Hematopoietic multipotent progenitor cell treated with erythropoietin and hydrocortisone succinate and interleukin-3 and kit ligand, for 15 days (in vitro differentiated cells): ENCODE results near the gene TBC1D10A.
A peak's percentile ranks its signal among the peaks of the same experiment; 100 is the strongest.

Source experiments
- DNase-seq: peaks from one replicate; pipeline ENCODE4 v3.0.0-alpha.2; 2015; ENCODE audit warnings: low spot score

Gene TBC1D10A

DNA sequence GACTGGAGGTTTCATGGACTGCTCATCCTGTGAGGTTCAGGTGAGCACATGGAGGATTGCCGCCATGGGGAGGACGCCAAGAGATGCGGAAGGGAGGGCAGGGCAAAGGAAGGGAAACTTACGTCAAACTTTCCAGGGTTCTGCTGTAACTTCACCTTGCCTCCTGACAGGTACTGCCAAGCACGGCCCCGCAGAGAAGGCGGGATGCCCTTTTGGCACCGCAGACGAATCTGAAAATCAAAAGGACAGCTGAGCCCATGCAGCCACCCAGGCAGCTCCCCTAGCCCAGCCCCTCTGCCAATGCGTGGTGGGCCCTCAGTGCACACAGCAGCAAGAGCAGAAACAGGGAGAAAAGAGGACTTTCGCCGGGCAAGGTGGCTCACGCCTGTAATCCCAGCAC is 27.4 kb downstream of the TBC1D10A start:
- no peak for DNase-seq

DNA sequence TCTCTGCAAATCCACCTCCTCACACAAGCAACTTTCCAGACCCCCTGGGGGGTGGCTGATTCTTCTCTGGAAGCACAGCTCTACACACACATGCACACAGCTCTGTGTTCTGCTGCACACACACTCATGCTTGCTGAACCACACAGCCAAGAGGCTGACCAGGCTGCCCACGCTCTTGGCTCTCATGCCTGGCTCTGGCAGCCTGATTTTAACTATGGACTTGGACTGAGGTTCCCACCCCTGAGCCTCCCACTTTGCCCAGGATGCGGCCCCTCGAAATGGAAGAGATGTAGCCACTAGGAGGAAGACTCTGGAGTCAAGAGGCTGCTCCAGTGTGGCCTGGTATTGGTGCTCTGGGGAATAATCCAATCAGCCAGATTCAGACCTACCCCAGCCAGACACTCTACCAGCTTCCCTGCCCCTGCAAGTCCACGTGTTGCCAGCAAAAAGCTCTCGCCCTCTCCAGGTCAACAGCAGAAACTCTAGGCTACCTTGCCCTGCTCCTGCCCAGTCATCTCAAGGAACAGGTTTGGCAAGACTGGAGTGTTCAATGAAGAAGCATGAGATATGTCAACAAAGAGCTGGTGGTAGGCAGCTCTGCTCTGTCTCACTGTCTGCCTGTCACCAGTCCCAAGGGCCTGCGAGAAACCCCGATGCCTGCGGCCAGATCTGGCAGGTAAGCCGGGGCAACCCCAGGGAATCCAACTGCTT is 28.6 kb downstream of the TBC1D10A start:
- DNase-seq = no peak

GRCh38 chr22:30297276-30297990 is 29.3 kb downstream of the TBC1D10A start:
- DNase-seq = no peak

DNA sequence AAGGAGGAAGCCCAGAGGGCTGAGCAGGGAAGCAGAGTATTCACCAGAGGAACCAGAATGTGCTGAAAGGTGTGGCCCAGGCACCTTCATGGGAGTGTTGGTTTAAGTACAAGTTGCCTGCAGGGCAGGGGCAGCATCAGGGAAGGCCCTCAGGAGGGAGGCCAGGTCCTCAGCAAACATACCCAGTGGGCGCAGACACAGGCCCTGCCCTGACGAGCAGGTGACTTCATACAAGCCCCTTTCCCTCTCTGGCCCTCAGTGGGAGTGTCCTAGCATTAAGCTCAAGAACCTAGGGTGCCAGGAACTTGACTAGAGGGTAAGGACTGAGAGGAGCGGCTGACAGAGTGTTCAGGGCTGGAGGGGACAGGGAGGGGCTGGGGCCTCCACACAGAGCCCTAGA is 29.9 kb downstream of the TBC1D10A start:
- DNase-seq = no peak

DNA sequence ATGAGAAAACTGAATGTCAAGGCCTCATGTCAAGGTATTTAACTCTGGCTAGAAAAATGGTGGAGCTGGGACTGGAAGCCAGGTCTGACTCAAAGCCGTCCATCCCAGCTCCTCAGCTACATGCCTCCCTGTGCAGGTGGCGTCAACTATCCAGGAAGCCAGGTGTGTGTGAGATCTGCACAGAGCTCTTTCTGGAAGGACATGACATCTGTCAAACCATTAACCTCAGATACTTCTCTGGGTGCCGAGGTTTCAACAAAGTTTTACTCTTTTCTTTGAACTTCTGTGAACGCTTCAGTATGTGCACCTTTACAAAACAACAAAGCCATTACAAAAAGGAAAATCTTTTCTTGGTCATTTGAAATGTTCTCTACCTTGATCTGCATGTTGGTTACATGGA is 30.4 kb downstream of the TBC1D10A start:
- DNase-seq = no peak

- DNase-seq = no peak
Observed at GRCh38 chr22:30295576-30295975, 31.2 kb downstream of the TBC1D10A start.

- no peak for DNase-seq
Observed at GRCh38 chr22:30294830-30295229, 31.9 kb downstream of the TBC1D10A start.

GRCh38 chr22:30294066-30294465 is 32.7 kb downstream of the TBC1D10A start:
- DNase-seq = no peak

DNA sequence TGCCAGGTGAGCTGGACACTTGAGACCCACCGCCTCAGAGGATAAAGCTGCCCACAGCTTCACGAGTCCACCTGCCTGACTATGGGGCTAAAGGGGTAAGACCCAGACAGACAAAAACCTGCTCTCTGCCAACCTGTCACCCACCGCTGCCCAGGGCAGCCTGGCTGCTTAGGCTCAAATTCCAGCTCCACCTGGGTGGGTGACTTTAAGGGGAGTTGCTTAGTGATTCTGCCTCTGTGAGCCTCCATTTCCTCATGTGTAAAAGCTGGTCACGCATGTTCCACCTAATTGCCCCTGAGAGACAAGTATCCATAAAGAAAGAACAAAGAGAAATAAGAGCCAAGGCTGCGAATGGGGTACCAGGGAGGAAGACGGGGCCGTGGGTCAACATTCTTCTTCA is 33.7 kb downstream of the TBC1D10A start:
- DNase-seq = no peak

- no peak for DNase-seq
Observed at GRCh38 chr22:30292069-30292970, 34.4 kb downstream of the TBC1D10A start.

GRCh38 chr22:30291058-30291892 is 35.5 kb downstream of the TBC1D10A start:
- DNase-seq = no peak

GRCh38 chr22:30290342-30291057 is 36.2 kb downstream of the TBC1D10A start:
- DNase-seq = no peak

- DNase-seq = no peak
Observed at GRCh38 chr22:30289980-30290313, 36.8 kb downstream of the TBC1D10A start.

DNA sequence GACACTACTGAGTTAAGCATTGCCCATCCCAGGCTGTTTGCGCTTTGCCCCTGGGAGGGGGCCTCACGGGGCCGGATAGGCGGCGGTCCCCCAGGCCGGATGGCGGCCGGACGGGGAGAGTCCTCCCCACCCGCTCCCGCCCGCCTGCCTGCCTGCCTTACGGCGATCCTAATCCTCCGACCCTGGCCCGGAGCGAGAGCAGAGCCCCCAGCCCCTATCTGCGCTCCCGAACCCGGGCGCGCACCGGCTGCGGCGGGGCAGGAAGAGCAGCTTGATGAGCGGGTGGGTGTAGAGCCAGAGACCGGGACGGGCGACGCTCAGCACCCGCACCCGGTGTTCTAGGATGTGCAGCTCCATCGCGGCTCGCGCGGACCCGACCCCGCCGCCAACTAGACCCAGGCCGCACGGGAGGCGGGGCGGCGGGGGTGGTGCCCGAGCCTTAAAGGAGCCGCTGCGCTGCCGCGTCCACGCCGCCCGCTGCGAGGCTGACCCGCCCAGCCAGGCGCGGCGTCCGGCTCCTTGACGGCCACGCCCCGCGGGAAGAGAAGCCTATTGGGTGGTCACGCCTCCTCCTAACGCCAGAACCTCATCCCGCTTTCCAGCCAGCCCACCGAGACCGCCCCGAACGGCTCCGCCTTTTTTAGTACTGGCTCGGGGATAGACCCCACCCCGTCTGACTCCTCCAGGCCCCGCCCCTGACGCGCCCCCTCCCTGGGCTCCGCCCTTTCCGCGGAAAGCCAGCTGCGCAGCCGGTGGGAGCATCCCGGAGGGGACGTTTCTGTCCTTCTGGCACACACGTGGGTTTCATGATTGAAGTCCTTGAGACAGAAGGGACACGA is 37.4 kb downstream of the TBC1D10A start, which contains the start of gene CASTOR1:
TSS of gene CASTOR1 (minus strand) at position 365 of the 839 bp plus-strand sequence. CDS start at position 357, 8 bp downstream.
- DNase-seq = peak; percentile 93

- DNase-seq = no peak
Observed at GRCh38 chr22:30288419-30289140, 38.2 kb downstream of the TBC1D10A start.

- peak; percentile 86 for DNase-seq
Observed at GRCh38 chr22:30287648-30288418, 38.9 kb downstream of the TBC1D10A start.

DNA sequence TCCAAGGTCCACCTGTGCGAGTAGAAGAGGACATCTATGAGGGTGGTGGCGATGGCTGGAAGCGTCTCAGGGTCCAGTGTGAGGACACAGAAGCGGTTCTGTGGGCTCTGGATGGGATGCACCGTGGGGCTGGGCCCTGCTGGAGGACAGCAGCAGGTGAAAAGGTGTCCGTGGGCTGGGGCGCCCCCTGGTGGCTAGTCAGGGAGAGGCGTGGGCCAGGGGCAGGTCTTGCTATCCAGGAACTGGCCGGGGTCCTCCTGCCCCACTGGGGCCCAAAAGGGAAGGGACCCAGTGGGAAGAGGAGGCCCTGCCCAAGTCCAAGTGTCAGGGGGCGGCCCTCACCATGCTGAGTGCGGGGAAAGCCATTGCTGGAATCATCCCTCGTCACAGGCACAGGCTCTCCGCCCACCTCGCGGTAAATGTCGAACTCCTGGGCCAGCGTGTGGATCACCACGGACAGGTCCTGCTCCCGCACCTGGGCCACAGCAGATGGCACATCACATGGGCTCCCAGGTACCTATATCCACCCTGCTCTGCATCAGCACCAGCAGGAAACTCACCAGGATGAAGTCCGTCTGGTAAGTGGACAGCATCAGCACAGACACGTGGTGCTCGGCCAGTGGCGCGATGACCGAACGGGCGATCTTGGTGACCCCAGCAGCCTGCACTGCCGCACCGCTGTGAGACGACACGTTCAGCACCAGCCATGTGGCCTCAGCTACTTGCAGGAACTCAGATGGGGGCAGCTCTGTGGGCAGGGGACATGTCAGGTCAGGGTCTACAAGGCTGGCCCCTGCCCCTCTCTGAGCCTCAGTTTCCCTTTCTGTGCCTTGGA is 39.7 kb downstream of the TBC1D10A start:
- DNase-seq = peak; percentile 82

DNA sequence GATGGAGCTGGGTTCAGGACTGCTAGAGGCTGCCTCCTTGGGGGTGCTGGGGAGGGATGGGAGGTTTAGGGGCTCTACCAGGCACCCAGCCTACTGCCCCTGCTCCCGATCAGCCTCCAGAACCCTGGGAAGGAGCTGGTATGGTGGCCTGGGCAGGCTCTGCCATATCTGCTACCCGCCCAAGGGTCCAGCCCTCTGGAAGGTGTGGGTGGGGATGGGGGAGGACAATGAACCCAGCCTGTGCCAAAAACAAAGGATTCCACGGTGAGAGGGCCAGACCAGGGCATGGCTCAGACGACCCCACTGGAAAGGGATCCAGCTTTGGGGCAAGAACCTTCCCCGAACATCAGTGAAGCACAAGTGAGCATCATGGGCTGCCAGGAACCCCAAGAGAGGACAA is 40.4 kb downstream of the TBC1D10A start:
- DNase-seq = no peak
